Stimulated activated CD8-positive, alpha-beta memory T cell treated with anti-CD3 and anti-CD28 coated beads, Interleukin-7, amount 100 ng/mL, for 4 hours (primary cell): ENCODE results near the gene YBX1.

Experiments used
- DNase-seq, 2 donors: peaks; one replicate each; pipeline ENCODE4 v3.0.0-alpha.2; 2020; ENCODE audit warnings: low read depth in 2 of 2

YBX1 gene

GRCh38 chr1:42734201-42735035 lies 52.2 kb downstream of the YBX1 start:
- no peak for DNase-seq

- no peak for DNase-seq
Observed at GRCh38 chr1:42735056-42735455, 52.8 kb downstream of the YBX1 start.

- no peak for DNase-seq
Observed at GRCh38 chr1:42735477-42736105, 53.4 kb downstream of the YBX1 start.

GRCh38 chr1:42736152-42736551 lies 53.9 kb downstream of the YBX1 start:
- DNase-seq = no peak

- no peak for DNase-seq
Observed at GRCh38 chr1:42736571-42737200, 54.5 kb downstream of the YBX1 start.

GRCh38 chr1:42737257-42737656 lies 55.0 kb downstream of the YBX1 start:
- DNase-seq = no peak

- DNase-seq = no peak
Observed at GRCh38 chr1:42737986-42738677, 55.9 kb downstream of the YBX1 start.

GRCh38 chr1:42738678-42739226 lies 56.5 kb downstream of the YBX1 start:
- no peak for DNase-seq

GRCh38 chr1:42739753-42740700 lies 57.8 kb downstream of the YBX1 start, which contains the start of gene CLDN19:
TSS of gene CLDN19 (minus strand) at chr1:42740236. CDS start at chr1:42740063, 173 bp downstream.
- DNase-seq = no peak

GRCh38 chr1:42740851-42741580 lies 58.8 kb downstream of the YBX1 start:
- DNase-seq = no peak

GRCh38 chr1:42741706-42742105 lies 59.5 kb downstream of the YBX1 start:
- no peak for DNase-seq

- no peak for DNase-seq
Observed at GRCh38 chr1:42742141-42742540, 59.9 kb downstream of the YBX1 start.

- no peak for DNase-seq
Observed at GRCh38 chr1:42742617-42743316, 60.5 kb downstream of the YBX1 start.

- DNase-seq = no peak
Observed at GRCh38 chr1:42743317-42744147, 61.3 kb downstream of the YBX1 start.

- no peak for DNase-seq
Observed at GRCh38 chr1:42744148-42744413, 61.9 kb downstream of the YBX1 start.

GRCh38 chr1:42745851-42746250 lies 63.6 kb downstream of the YBX1 start:
- no peak for DNase-seq

GRCh38 chr1:42746436-42747105 lies 64.4 kb downstream of the YBX1 start:
- no peak for DNase-seq

- peak in 1 of 2 donors; percentile 15 for DNase-seq
Observed at GRCh38 chr1:42747125-42747524, 64.9 kb downstream of the YBX1 start.
